GM06990 (cell line): Measurements from ENCODE around the gene SPDYE2.
"Not testable (repeated sequence)": the region's sequence is repeated elsewhere in the genome, so short reads cannot be mapped to it uniquely, and the experiment has no call there.

Experiments
- DNase-seq: peaks from one replicate; pipeline ENCODE4 v3.0.0-alpha.2; 2011; ENCODE audit not compliant: insufficient read length; ENCODE audit errors: extremely low read depth
- H3K27me3 ChIP-seq: replicated peaks from 2 replicates; pipeline ENCODE4 v1.6.0; 2011; ENCODE audit warnings: low read length; ENCODE audit not compliant: control insufficient read depth, insufficient read depth
- H3K36me3 ChIP-seq: 2 replicates; pipeline ENCODE4 v1.5.1; 2011; ENCODE audit warnings: low read length; ENCODE audit not compliant: control insufficient read depth, insufficient read depth
- H3K4me3 ChIP-seq: replicated peaks from 2 replicates; pipeline ENCODE4 v1.5.1; 2011; ENCODE audit warnings: low read depth, mild to moderate bottlenecking, control low read depth, low read length

Gene SPDYE2, protein sequence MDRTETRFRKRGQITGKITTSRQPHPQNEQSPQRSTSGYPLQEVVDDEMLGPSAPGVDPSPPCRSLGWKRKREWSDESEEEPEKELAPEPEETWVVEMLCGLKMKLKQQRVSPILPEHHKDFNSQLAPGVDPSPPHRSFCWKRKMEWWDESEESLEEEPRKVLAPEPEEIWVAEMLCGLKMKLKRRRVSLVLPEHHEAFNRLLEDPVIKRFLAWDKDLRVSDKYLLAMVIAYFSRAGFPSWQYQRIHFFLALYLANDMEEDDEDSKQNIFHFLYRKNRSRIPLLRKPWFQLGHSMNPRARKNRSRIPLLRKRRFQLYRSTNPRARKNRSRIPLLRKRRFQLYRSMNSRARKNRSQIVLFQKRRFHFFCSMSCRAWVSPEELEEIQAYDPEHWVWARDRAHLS

DNA sequence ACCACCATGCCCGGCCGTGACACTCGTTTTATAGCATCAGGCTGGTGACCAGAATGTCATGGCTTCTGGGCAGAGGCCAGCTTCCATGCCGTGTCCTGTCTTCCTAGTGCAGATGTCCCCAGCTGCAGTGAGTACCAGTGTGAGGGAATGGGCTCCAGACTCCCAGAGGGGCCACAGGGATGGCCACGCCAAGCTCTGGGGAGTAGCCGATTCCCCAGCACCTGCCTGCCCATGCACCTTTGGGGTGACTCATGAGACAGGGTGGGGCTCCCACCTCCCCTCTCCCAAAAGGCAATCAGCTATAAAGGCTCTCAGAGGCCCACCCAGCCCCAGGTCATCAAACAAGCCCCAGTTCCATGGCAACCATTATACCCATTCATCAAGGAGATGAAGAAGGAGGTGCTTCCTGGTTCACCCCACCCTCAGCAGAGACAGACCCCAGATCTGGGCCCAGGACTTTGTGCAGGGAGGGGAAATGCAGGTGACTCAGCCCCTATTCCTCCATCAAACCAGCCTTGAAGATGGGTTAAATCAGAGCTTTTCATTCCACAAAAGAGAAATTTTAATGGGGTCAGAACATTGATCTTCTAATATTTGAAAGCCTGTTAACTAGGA is at the start of gene SPDYE2:
Gene SPDYE2 (plus strand): TSS at position 419 of the 615 bp plus-strand sequence. CDS start 2,030 bp downstream, outside the sequence.
- not testable (repeated sequence) for H3K27me3 ChIP-seq, H3K4me3 ChIP-seq, DNase-seq, H3K36me3 ChIP-seq

DNA sequence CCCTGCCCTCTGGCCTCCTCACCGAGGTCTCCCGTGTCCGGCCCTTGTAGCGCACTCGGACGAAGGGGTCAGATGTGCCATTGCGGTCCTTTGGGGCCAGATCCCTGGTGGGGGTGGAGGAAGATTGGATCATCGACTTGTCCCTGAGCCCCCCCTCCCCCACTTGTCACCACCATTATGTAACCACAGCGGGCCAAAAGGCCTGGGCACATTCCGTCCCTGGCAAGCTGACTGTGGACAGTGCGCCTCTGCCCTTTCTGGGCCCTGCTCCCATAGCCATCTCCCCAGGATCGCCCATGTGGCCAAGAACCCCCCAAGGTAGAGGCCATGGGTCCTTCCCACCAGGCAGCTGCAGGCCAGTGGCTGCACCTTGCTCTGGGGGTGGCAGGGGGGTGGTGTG is 47.9 kb upstream of the SPDYE2 start:
- not testable (repeated sequence) for H3K36me3 ChIP-seq, H3K4me3 ChIP-seq, H3K27me3 ChIP-seq, DNase-seq

DNA sequence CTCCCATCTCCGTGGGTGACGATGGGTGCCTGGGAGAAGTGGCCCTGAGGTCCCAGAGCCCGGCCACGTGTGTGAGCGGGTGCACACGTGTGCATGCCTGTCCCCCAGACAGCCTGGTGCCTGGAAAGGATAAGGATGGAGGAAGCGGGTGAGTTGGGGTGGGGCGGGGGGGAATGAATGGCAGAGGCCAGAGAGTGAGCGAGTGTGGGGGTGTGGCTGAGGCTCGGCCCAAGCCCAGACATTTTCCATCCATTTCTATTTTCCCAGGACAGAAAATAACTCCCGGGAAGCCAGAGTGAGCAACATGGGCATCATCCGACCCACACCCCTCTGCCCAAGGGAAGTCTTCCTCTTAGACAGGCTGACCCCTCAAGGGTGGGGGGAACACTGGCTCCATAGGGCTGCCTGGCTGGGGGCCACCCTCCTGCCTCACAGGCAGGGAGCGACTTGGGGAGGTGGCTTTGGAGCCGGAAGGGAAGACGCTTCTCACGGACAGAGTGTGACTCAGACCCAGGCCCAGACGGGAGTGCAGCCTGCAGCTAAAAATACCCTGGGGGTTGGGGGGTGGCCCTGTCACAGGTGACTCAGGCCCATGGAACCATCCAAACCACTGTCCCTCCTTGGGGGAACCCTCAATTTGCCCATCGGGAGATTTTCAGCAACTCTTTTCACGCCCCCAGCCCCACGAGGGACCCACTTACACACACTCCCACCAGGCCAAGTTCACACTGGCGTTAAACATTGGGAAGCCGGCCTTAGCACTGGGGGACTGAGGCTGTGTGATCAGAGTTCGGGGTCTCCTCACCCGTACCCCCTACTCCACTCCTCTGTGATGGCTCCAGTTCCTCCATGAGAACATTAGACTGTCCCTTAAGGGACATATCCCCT is 45.5 kb upstream of the SPDYE2 start:
- H3K36me3 ChIP-seq, H3K4me3 ChIP-seq, H3K27me3 ChIP-seq, DNase-seq: not testable (repeated sequence)

DNA sequence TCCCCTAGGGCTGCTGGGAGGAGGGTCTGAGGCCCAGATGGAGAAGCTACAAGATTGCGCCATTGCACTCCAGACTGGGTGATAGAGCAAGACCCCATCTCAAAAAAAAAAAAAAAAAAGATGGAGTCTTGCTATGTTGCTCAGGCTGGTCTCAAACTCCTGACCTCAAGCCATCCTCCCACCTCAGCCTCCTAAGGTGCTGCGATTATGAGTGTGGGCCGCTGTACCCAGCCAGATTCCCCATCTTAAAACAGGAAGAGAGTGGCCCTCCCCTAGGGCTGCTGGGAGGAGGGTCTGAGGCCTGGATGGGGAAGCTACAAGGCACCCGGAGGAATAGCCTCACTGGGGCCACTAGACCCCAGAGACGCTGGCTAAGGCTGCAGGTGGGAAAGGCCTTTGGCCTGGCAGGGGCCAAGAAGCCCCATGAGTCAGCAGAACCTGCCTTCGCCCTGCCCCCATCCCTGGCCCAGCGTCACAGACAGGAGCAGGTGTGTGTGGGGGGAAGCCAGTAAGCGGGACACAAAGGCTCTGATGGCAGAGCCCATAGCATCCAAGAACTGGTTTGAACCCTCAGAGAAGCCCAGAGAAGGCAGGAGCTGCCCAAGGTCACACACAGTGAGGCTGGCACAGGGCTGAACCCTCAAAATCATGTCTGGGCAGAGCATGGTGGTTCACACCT is 43.5 kb upstream of the SPDYE2 start:
- H3K27me3 ChIP-seq, H3K36me3 ChIP-seq, DNase-seq, H3K4me3 ChIP-seq: not testable (repeated sequence)

DNA sequence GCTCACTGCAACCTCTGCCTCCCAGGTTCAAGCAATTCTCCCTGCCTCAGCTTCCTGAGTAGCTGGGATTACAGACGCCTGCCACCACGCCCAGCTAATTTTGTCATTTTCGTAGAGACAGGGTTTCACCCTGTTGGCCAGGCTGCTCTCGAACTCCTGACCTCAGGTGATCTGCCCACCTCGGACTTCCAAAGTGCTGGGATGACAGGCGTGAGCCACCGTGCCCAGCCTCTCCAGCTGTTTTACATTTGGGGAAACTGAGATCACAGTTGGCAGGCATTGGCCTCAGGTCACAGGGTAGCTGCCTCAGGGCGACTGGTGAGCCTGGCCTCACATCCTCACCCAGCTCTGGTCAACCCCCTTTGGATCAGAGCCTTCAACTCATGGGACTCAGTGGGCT is 40.5 kb upstream of the SPDYE2 start:
- not testable (repeated sequence) for DNase-seq, H3K27me3 ChIP-seq, H3K4me3 ChIP-seq, H3K36me3 ChIP-seq

DNA sequence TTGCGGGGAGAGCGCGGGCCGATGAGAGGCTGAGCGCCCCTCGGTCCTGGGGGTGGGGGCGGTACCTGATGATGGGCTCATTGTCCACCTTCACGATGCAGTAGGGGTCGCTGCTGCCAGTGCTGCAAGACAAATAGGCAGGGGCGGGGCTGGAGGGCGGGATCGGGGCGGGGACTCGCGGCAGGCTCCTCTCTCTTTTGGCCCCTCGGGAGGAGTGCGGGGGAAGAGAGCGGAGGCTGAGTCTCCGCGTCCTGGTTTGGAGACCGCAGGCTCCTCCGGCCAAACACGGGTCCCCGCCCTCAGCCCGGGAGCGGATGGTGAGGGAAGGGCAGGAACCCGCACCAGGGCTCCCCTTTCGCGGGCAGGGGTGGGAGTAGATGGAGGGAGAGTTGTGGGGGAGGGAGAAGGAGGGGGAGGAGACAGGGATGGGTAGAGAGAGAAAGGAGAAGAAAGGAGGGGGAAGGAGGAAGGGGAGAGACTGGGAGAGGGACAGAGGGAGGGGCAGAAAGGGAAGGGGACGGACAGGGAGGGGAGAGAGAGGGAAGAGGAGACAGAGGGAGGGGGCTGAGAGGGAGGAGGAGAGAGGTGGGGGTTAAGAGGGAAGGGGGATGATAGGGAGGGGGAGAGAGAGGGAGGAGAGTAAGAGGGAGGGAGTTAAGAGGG is 39.0 kb upstream of the SPDYE2 start:
- not testable (repeated sequence) for DNase-seq, H3K27me3 ChIP-seq, H3K36me3 ChIP-seq, H3K4me3 ChIP-seq

DNA sequence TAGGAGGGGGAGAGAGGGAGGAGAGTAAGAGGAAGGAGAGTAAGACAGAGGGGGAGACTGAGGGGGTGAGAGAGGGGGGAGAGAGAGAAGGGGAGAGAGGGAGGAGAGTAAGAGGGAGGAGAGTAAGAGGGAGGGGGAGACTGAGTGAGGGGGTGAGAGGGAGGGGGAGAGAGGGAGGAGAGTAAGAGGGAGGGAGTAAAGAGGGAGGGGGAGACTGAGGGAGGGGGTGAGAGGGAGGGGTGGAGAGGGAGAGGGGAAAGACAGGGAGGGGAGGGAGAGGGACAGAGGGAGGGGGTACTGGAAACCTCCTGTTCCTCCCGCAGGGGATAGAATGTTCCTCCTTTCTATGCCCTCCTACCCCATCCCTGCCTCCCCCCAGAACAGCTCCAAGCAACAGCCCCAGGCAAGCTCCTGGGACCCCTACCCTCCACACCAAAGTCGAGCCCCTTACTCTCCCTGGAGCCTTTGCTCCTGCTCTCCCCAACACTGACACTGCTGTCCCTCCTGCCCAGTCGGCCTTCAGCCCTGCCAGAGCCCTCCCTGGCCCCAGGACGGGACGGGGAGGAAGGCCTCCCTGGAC is 38.3 kb upstream of the SPDYE2 start:
- not testable (repeated sequence) for H3K36me3 ChIP-seq, H3K27me3 ChIP-seq
- DNase-seq = peak; percentile 17
- H3K4me3 ChIP-seq = peak overlapping the region; percentile 59

DNA sequence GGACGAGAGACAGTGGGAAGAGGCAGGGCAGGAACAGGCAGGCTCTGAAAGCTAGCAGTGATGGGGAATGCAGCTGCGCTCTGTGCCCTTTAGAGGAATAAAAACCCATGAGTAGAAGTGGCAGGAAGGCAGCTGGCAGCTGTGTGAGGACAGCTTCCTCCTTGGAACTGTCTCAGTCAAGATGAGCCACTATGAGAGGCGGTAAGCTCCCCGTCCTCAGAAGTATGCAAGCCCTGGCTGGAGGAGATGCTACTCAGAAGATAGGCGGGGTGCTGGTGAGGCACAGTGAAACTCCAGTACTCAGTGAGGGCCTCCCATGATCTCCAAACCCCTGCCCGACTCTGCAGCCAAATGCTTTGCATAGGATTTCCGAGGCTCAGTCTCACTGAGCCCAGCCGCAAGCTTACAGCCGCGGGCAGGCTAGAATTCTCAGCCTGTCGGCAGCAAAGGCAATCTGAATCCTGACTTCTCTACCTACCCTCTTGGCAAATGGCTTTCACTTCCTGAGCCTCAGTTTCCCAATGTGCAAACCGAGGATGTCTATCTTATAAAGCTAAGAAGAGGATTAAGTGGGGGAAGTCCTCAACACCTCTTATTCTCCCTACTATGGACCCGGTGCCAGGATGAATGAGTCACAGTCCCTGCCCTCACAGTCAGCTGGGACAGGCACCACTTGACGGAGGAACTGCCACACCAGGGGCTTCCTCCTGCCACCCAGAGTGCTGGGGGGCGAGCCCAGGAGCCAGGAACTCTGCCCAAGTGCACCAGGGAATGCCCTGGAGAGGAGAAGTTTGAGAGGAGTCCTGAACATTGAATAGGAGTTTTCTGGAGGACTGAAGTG is 35.9 kb upstream of the SPDYE2 start:
- not testable (repeated sequence) for H3K4me3 ChIP-seq, H3K27me3 ChIP-seq, DNase-seq, H3K36me3 ChIP-seq

DNA sequence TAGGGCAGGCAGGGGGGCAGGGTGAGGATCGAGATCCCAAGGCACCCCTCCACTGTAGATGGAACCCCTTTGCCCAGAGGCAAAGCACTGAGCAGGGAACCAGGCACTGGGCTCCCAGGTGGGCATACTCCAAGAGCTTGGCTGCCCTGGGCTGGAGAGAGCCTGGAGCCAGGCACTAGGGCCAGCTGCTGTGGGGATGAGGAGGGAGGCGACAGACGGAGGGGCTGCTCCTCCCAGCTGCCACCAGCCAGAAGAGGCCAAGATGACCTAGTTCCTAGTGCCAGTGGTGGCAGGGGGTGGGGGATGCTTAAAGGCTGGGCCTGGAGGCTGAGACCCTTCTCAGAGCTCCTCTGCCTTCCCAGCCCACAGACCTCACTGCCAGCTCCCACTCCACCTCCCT is 35.1 kb upstream of the SPDYE2 start:
- H3K27me3 ChIP-seq, H3K4me3 ChIP-seq, H3K36me3 ChIP-seq, DNase-seq: not testable (repeated sequence)

DNA sequence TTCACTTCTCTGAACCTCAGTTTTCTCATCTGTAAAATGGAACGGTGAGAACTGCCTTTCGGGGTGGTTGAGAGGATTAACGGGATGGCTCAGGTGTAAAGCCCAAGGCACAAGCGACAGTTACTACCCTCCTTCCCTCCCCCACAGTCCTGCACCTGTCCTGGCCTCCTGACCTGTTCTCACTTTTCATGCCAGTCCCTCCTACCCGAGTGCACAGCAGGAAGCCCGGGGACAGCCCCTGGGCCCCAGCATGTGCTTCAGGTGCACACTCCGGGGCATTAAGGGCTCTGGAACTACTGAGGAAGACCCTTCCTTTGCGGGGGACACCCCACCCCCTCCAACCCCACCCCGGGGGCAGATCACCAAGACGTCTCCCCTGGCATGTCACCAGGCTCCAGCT is 34.1 kb upstream of the SPDYE2 start:
- DNase-seq, H3K36me3 ChIP-seq, H3K27me3 ChIP-seq, H3K4me3 ChIP-seq: not testable (repeated sequence)

DNA sequence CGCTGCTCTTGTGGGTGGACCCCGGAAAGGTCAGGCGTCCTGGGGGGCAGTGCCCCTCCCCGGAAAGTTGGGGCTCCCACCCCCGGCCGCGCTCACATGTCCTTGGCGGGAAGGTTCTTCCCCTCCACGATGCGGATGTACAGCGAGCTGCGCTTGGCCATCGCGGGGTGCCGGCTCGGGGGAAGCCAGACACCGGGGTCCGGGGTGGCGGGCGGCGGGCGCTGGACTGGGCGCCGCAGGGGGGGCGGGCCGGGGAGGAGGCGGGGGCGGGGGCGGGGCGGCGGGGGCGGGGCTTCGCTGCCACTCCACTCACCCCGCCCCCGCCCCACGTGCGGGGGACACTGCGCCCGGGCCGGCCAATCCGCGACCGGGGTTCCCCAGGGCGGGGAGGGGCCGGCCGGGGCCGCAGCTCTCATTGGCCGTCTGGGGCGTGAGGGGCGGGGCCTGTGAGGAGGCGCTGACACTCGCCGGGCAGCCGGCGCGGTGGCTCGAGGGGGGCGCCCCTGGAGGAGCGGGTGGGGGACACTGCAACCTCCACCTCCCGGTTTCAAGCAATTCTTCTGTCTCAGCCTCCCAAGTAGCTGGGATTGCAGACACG is 33.4 kb upstream of the SPDYE2 start, which contains the start of gene RASA4B:
Gene RASA4B (minus strand): TSS at position 228 of the 598 bp plus-strand sequence. CDS start 67 bp downstream, at position 161.
- H3K27me3 ChIP-seq, DNase-seq, H3K36me3 ChIP-seq: not testable (repeated sequence)
- H3K4me3 ChIP-seq = peak within 1 kb of the TSS; percentile 40; the same call in 1 of the 2 replicates

DNA sequence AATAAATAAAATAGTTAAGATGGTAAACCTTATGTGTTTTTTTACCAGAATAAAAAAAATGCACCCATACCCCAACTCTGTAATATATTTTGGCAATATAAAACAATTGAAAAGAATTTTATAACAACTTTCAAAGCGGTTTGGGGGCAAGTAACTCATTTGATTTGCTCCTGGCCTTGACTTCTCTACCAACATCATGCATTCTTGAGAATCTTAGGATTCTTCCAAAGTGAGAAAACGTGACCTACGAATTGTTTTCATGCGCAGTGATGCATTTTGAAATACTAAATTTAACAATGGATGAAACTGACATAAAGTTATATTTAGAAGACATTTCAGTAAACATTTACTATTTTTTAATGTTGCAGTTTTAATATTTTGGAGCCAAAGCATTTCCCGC is 30.2 kb upstream of the SPDYE2 start:
- not testable (repeated sequence) for DNase-seq, H3K36me3 ChIP-seq, H3K4me3 ChIP-seq, H3K27me3 ChIP-seq
